ENCODE data around the gene SENP6.
"Not testable (repeated sequence)": the region's sequence is repeated elsewhere in the genome, so short reads cannot be mapped to it uniquely, and the experiment has no call there.

The SENP6 gene

GRCh38 chr6:75656479-75656878 lies 54.8 kb downstream of the SENP6 start:
- no peak for DNase-seq (ENCODE audit: low spot score)

- DNase-seq (ENCODE audit: low spot score): no peak
Measured at GRCh38 chr6:75657327-75657726, 55.6 kb downstream of the SENP6 start.

DNA sequence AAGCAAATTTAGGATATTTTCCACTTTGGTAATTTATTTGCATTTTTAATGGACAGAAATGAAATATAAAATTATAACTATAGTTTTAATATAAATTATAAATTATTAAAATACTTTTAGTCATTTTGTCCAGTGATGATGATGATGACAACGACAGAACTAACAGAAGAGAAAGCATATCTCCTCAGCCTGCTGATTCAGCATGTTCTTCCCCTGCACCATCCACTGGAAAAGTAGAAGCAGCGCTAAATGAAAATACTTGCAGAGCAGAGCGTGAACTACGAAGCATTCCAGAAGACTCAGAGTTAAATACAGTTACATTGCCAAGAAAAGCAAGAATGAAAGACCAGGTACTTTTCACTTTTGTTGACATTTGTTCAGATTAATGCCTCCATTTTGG lies 64.9 kb downstream of the SENP6 start:
- DNase-seq (ENCODE audit: low spot score): no peak

DNA sequence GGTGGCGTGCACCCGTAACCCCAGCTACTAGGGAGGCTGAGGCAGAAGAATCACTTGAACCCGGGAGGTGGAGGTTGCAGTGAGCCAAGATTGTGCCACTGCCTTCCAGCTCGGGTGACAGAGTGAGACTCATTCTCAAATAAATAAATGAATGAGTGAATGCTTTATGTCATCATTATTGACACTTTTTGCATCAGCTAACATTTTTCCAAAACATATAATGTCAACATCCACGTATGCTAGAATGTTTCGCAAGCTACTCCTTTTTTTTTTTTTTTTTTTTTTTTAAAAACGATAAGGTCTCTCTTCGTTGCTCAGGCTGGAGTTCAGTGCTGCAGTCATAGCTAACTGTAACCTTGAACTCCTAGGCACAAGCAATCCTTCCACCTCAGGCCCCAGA lies 72.2 kb downstream of the SENP6 start:
- DNase-seq (ENCODE audit: low spot score): no peak

DNA sequence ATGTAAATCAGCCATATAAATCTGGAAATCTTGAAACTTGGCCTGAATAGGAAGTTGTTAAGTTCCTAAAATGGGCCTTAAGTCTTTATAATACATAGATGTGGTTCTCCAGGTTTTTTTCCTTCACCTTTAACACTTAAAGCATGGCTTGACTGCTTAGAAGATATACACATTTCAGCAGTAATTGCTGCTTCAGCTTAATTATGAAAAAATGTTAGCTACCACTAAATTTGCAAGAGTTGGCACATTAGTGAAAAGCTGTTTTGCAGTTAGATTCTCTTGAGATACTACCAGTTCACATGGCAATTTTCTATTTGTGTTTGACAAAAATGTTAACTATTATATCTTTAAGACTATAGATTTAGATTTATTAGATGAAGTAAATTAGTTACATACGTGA lies 74.7 kb downstream of the SENP6 start:
- no peak for DNase-seq (ENCODE audit: low spot score)

DNA sequence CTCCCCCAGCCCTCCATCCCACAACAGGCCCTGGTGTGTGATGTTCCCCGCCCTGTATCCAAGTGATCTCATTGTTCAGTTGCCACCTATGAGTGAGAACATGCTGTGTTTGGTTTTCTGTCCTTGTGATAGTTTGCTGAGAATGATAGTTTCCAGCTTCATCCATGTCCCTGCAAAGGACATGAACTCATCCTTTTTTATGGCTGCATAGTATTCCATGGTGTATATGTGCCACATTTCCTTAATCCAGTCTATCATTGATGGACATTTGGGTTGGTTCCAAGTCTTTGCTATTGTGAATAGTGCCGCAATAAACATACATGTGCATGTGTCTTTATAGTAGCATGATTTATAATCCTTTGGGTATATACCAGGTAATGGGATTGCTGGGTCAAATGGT lies 80.9 kb downstream of the SENP6 start:
- DNase-seq (ENCODE audit: low spot score): not testable (repeated sequence)

- not testable (repeated sequence) for DNase-seq (ENCODE audit: low spot score)
Measured at GRCh38 chr6:75683005-75683404, 81.3 kb downstream of the SENP6 start.

- DNase-seq (ENCODE audit: low spot score): not testable (repeated sequence)
Measured at GRCh38 chr6:75687535-75687934, 85.9 kb downstream of the SENP6 start.

GRCh38 chr6:75687937-75688336 lies 86.3 kb downstream of the SENP6 start:
- not testable (repeated sequence) for DNase-seq (ENCODE audit: low spot score)

DNA sequence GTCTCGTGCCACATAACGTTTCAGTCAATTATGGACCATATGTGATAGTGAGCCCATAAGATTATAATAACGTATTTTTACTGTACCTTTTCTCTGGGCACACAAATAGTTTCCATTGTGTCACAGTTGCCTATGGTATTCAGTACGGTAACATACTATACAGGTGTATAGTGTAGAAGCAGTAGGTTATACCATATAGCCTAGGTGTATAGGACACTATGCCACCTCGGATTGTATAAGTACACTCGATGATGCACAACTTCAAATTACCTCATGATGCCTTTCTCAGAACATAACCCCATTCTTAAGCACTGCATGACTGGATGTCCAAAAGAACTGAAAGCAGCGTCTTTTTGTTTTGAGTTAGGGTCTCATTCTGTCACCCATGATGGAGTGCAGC lies 87.9 kb downstream of the SENP6 start:
- no peak for DNase-seq (ENCODE audit: low spot score)

DNA sequence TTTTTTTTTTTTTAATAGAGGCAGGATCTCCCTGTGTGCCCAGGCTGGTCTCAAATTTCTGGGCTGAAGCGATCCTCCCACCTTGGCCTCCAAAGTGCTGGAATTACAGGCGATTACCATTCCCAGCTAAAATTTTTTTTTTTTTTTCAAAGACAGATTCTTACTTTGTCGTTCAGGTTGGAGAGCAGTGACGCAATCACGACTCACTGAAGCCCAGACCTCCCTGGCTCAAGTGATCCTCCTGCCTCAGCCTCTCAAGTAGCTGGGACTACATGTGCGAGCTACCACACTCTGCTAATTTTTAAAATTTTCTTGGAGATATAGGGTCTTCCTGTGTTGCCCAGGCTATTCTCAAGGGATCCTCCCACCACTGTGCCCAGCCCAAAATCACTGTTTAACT lies 89.3 kb downstream of the SENP6 start:
- DNase-seq (ENCODE audit: low spot score): no peak

- no peak for DNase-seq (ENCODE audit: low spot score)
Measured at GRCh38 chr6:75693534-75693933, 91.9 kb downstream of the SENP6 start.

- DNase-seq (ENCODE audit: low spot score): no peak
Measured at GRCh38 chr6:75694406-75694805, 92.7 kb downstream of the SENP6 start.

GRCh38 chr6:75708334-75708733 lies 106.7 kb downstream of the SENP6 start:
- DNase-seq (ENCODE audit: low spot score): not testable (repeated sequence)

- DNase-seq (ENCODE audit: low spot score): no peak
Measured at GRCh38 chr6:75711173-75711572, 109.5 kb downstream of the SENP6 start.

DNA sequence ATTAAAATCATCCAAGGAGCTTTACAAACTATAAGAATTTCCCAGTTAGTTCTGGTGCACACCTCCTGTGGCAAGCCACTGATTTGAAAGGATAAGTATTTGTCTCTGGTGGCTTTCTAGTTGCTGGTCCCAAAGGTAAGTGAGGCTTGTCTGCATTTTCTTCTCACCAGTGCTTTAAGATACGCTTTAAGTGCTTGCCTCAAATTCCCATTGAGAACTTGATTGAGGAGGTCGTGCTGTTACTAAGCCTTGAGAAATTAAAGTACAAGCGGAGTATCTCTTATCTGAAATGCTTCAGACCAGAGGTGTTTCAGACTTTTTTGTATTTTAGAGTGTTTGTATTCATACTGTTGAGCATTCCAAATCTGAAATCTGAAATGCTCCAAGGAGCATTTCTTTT lies 117.5 kb downstream of the SENP6 start:
- DNase-seq (ENCODE audit: low spot score): no peak

- no peak for DNase-seq (ENCODE audit: low spot score)
Measured at GRCh38 chr6:75723382-75723781, 121.7 kb downstream of the SENP6 start.

DNA sequence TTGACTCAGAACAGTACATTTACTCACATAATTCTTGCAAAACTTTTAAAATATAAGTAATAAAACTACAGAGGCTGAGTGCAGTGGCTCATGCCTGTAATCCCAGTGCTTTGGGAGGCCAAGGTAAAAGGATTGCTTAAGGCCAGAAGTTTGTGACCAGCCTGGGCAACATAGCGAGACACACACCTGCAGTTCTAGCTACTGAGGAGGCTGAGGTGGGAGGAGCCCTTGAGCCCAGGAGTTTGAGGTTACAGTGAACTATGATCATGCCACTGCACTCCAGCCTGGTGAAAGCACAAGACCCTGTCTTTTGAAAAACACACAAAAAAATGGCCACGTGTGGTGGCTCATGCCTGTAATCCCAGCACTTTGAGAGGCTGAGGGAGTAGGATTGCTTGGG lies 125.5 kb downstream of the SENP6 start:
- DNase-seq (ENCODE audit: low spot score): no peak

- DNase-seq (ENCODE audit: low spot score): not testable (repeated sequence)
Measured at GRCh38 chr6:75731029-75731428, 129.3 kb downstream of the SENP6 start.

DNA sequence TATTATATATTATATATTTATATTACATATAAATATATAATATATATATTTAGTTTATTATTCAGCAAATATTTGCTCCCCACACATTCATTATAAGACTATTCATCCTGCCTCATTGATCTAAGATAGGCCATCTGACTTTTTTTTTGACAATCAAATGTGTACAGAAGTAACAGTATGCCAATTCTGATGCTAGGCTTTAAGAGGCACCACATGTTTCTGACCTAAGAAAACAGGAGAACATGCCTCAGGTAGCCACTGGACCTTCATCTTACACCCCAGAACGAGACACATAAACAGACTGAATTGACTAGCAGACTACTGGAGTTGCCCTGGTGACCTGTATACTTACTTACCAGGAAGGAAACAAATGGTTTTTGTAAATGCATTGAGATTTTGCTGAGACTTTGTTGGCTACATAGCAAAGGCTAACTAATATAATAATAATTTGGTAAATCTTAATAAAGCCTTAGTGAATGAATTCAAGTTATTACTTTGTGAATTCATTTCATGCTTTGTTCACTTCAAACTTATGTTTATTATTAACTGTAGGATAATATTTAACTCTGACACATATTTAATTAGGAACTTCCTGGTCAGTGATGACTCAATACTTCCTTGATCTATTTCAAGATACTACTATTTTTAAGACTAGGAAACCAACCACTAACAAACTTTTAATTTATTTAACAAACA lies 134.0 kb downstream of the SENP6 start:
- peak; percentile 14 for DNase-seq (ENCODE audit: low spot score)

GRCh38 chr6:75743971-75744370 lies 142.3 kb downstream of the SENP6 start:
- no peak for DNase-seq (ENCODE audit: low spot score)

DNA sequence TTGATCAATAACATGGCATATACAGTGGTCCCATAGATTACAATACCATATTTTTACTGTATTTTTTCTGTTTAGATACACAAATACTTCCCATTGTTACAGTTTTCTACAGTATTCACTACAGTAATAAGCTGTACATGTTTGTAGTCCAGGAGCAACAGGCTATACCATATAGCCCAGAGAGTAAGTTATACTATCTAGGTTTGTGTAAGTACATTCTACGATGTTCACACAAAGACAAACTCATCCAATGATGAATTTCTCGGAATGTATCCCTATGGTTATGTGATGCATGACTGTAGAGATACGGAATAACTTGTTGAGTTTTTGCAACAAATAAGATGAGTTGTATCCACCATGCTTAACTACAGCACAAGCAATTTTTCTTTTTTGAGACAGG lies 143.7 kb downstream of the SENP6 start:
- DNase-seq (ENCODE audit: low spot score): no peak

DNA sequence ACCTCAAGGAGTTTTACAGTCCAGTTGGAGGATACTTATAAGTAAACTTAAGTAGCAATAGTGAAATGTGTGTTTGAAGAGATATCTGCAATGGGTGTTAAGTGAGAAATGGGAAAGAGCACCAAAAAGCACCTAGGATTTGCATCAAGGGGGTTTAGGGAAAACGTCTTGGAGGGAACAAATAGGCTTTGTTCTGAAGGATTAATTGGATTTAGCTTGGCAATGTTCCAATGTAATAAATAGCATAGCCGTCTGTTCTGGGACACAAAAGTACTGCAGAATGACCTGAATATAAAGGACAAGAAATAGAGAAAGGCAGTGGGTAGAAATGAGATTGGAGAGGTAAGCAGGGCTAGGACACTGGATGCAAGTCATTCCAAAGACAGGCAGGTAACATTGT lies 144.5 kb downstream of the SENP6 start:
- no peak for DNase-seq (ENCODE audit: low spot score)

DNA sequence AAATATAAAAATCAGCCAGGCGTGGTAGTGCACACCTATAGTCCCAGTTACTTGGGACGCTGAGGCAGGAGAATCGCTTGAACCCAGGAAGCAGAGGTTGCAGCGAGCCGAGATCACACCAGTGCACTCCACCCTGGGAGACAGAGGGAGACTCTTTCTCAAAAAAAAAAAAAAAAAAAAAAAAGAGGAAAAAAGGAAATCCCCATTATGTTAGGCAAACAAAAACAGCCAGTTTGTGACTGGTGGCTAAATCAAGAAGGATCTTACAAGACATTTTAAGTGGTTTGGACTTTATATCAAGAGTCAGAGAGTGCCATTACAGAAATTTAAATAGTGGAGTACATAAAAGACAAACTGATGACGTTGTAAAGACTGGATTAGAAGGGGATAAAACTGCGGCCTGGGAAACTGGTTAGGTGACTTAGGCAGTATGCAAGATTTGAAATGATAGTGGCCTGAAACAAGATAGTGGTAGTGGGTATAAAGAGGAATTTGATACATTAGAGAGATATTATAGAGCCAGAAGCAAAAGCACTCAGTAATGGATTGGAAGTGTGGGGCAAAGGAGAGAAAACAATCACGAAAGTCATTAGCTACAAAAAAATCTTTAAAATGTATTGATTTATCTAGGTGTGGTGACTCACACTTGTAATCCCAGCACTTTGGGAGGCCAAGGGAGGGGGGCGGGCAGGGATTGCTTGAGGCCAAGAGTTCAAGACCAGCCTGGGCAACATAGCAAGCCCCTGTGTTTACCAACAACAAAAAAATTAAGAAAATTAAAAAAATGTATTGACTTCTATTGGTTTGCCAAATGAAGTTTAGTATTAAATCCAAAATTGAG lies 145.7 kb downstream of the SENP6 start:
- DNase-seq (ENCODE audit: low spot score): no peak

Data from SW480 (cell line).